GM12891 (cell line): ENCODE data around the gene PBXIP1.

Source experiments
- PAX5 ChIP-seq: IDR thresholded peaks from 2 replicates; pipeline ENCODE4 v1.6.1; 2011; ENCODE audit warnings: low read length, moderate library complexity, mild to moderate bottlenecking; ENCODE audit not compliant: insufficient read depth, severe bottlenecking
- POLR2A ChIP-seq: IDR thresholded peaks from 2 replicates; pipeline ENCODE4 v1.6.1; 2011; ENCODE audit warnings: low read depth, low read length, control low read depth
- POLR2AphosphoS5 ChIP-seq: IDR thresholded peaks from 2 replicates; pipeline ENCODE4 v1.6.1; 2011; ENCODE audit warnings: low read depth, low read length, control low read depth
- POU2F2 ChIP-seq: IDR thresholded peaks from 2 replicates; pipeline ENCODE4 v1.6.1; 2011; ENCODE audit warnings: low read depth, mild to moderate bottlenecking, control low read depth, low read length, moderate library complexity
- SPI1 ChIP-seq: IDR thresholded peaks from 2 replicates; pipeline ENCODE4 v1.6.1; 2011; ENCODE audit warnings: low read depth, low read length, control low read depth
- TAF1 ChIP-seq: IDR thresholded peaks from 2 replicates; pipeline ENCODE4 v1.6.1; 2011; ENCODE audit warnings: low read depth, low read length, control low read depth

- TF ChIP-seq POLR2A: no peak
- TF ChIP-seq TAF1: peak; percentile 48; the same call in 1 of the 2 replicates
- TF ChIP-seq POLR2AphosphoS5: no peak
- no peak for TF ChIP-seq SPI1
- no peak for TF ChIP-seq PAX5
- TF ChIP-seq POU2F2: no peak
Observed at GRCh38 chr1:155001675-155002463, 46.0 kb upstream of the PBXIP1 start.
